ACHN (cell line): ENCODE data around the gene IFT25.
A peak's percentile ranks its signal among the peaks of the same experiment; 100 is the strongest.
"Not testable (repeated sequence)": the region's sequence is repeated elsewhere in the genome, so short reads cannot be mapped to it uniquely, and the experiment has no call there.

Experiments used
- DNase-seq: peaks from one replicate; pipeline ENCODE4 v3.0.0-alpha.2; 2015
- in situ Hi-C: cut with HindIII; loops from 2 replicates; pipeline ENCODE4 v1.10.0; 2017; ENCODE audit warnings: low sequenced_read_pairs, low pct_ligation_motif_present, low pct_unique_long_range_greater_than_20kb

Gene IFT25

GRCh38 chr1:53895421-53895820 lies 50.1 kb downstream of the IFT25 start:
- in situ Hi-C loops, result no loop called here
- DNase-seq, result no peak

GRCh38 chr1:53894644-53895043 lies 50.9 kb downstream of the IFT25 start:
- in situ Hi-C loops, result no loop called here
- no peak for DNase-seq

- in situ Hi-C loops, result no loop called here
Observed at GRCh38 chr1:53893999-53894636, 51.4 kb downstream of the IFT25 start, which contains the start of gene DIO1. Gene DIO1, plus strand, starts transcription at chr1:53894187. Its CDS starts 24 bp downstream, at chr1:53894211.

GRCh38 chr1:53892911-53893310 lies 52.6 kb downstream of the IFT25 start:
- in situ Hi-C loops, result no loop called here
- DNase-seq, result no peak

More at GRCh38 chr1:53893999-53894636, 51.4 kb downstream of the IFT25 start, which contains the start of gene DIO1:
- no peak for DNase-seq

GRCh38 chr1:53891678-53892077 lies 53.8 kb downstream of the IFT25 start:
- in situ Hi-C loops, result no loop called here
- DNase-seq, result no peak

- DNase-seq, result no peak
- in situ Hi-C loops, result no loop called here
Observed at GRCh38 chr1:53891018-53891417, 54.5 kb downstream of the IFT25 start.

GRCh38 chr1:53890522-53890941 lies 55.0 kb downstream of the IFT25 start:
- in situ Hi-C loops, result no loop called here
- no peak for DNase-seq

- in situ Hi-C loops, result no loop called here
- DNase-seq, result peak; percentile 89
Observed at GRCh38 chr1:53889304-53890298, 55.9 kb downstream of the IFT25 start, which contains the start of gene YIPF1. Gene YIPF1, minus strand, starts transcription at chr1:53889797. Its CDS starts 860 bp downstream, at chr1:53888937.

GRCh38 chr1:53888681-53889080 lies 56.8 kb downstream of the IFT25 start:
- no peak for DNase-seq
- in situ Hi-C loops, result no loop called here

GRCh38 chr1:53883600-53883999 lies 61.9 kb downstream of the IFT25 start:
- in situ Hi-C loops, result not testable (repeated sequence)

GRCh38 chr1:53881853-53882252 lies 63.6 kb downstream of the IFT25 start:
- DNase-seq, in situ Hi-C loops: not testable (repeated sequence)

More at GRCh38 chr1:53883600-53883999, 61.9 kb downstream of the IFT25 start:
- not testable (repeated sequence) for DNase-seq

- peak; percentile 59 for DNase-seq
- in situ Hi-C loops, result no loop called here
Observed at GRCh38 chr1:53878492-53879105, 66.9 kb downstream of the IFT25 start.

- in situ Hi-C loops, DNase-seq: not testable (repeated sequence)
Observed at GRCh38 chr1:53875150-53875549, 70.3 kb downstream of the IFT25 start.

GRCh38 chr1:53871773-53872484 lies 73.6 kb downstream of the IFT25 start:
- in situ Hi-C loops, result no loop called here
- no peak for DNase-seq
